Stimulated activated CD8-positive, alpha-beta memory T cell treated with anti-CD3 and anti-CD28 coated beads, Interleukin-2, amount 100 ng/mL, for 48 hours (primary cell): ENCODE results near the gene TP73.
"Not testable (repeated sequence)": the region's sequence is repeated elsewhere in the genome, so short reads cannot be mapped to it uniquely, and the experiment has no call there.

Source experiments
- DNase-seq, 2 donors: peaks; one replicate each; pipeline ENCODE4 v3.0.0-alpha.2; 2020; ENCODE audit warnings: low read depth in 2 of 2

Gene TP73

GRCh38 chr1:3742439-3743298 is 90.4 kb downstream of the TP73 start:
- no peak for DNase-seq

- DNase-seq = no peak
These were observed 91.1 kb downstream of the TP73 start for GRCh38 chr1:3743421-3743820.

- DNase-seq = no peak
These were observed 91.5 kb downstream of the TP73 start for GRCh38 chr1:3743826-3744225.

- no peak for DNase-seq
These were observed 92.3 kb downstream of the TP73 start for GRCh38 chr1:3744646-3745045.

- DNase-seq = no peak
These were observed 92.8 kb downstream of the TP73 start for GRCh38 chr1:3745071-3745470.

- no peak for DNase-seq
These were observed 93.5 kb downstream of the TP73 start for GRCh38 chr1:3745590-3746381.

- DNase-seq = no peak
These were observed 94.1 kb downstream of the TP73 start for GRCh38 chr1:3746389-3746829.

GRCh38 chr1:3746830-3747521 is 94.7 kb downstream of the TP73 start:
- peak; percentile 84 to 89 for DNase-seq

GRCh38 chr1:3747522-3747848 is 95.2 kb downstream of the TP73 start:
- DNase-seq = no peak

GRCh38 chr1:3747903-3748302 is 95.6 kb downstream of the TP73 start:
- DNase-seq = no peak

- DNase-seq = not testable (repeated sequence)
These were observed 96.1 kb downstream of the TP73 start for GRCh38 chr1:3748316-3748900.

- no peak for DNase-seq
These were observed 97.2 kb downstream of the TP73 start for GRCh38 chr1:3749512-3749911.

GRCh38 chr1:3750741-3751140 is 98.4 kb downstream of the TP73 start:
- DNase-seq = no peak

GRCh38 chr1:3752400-3752945 is 100.2 kb downstream of the TP73 start, which contains the start of gene CCDC27:
Gene CCDC27 (plus strand): TSS chr1:3752450. CDS start chr1:3752482, 32 bp downstream.
- no peak for DNase-seq

- DNase-seq = no peak
These were observed 101.5 kb downstream of the TP73 start for GRCh38 chr1:3753656-3754454.

- no peak for DNase-seq
These were observed 104.1 kb downstream of the TP73 start for GRCh38 chr1:3756394-3756793.

- DNase-seq = no peak
These were observed 106.8 kb downstream of the TP73 start for GRCh38 chr1:3759164-3759563.

GRCh38 chr1:3759796-3760195 is 107.5 kb downstream of the TP73 start:
- DNase-seq = no peak

GRCh38 chr1:3761296-3762010 is 109.1 kb downstream of the TP73 start:
- DNase-seq = no peak
